Measurements from ENCODE around the gene SCG3. TPM values are rescaled to one million over a fixed set of nuclear protein-coding genes. Genes with fewer than 3 reads are reported as not detected.
A peak's percentile ranks its signal among the peaks of the same experiment; 100 is the strongest.

Gene SCG3
- total RNA-seq, 1 experiment from 2014 or later, result not detected

GRCh38 chr15:51726302-51727073 is 45.2 kb downstream of the SCG3 start:
- no peak for DNase-seq (ENCODE audit: low spot score)

- no peak for DNase-seq (ENCODE audit: low spot score)
Measured at GRCh38 chr15:51727141-51727897, 46.0 kb downstream of the SCG3 start.

GRCh38 chr15:51731549-51732267 is 50.4 kb downstream of the SCG3 start:
- DNase-seq (ENCODE audit: low spot score), result peak; percentile 56

- DNase-seq (ENCODE audit: low spot score), result no peak
Measured at GRCh38 chr15:51732646-51733045, 51.3 kb downstream of the SCG3 start.

- DNase-seq (ENCODE audit: low spot score), result no peak
Measured at GRCh38 chr15:51735228-51736010, 54.1 kb downstream of the SCG3 start.

- no peak for DNase-seq (ENCODE audit: low spot score)
Measured at GRCh38 chr15:51736069-51736468, 54.8 kb downstream of the SCG3 start.

- peak; percentile 58 for DNase-seq (ENCODE audit: low spot score)
Measured at GRCh38 chr15:51736751-51737521, 55.6 kb downstream of the SCG3 start.

- DNase-seq (ENCODE audit: low spot score), result peak; percentile 42
Measured at GRCh38 chr15:51737522-51738305, 56.4 kb downstream of the SCG3 start, which contains the start of gene LYSMD2. LYSMD2 (minus strand) TSS chr15:51737655; CDS start chr15:51737622, 33 bp downstream.

GRCh38 chr15:51738553-51738952 is 57.2 kb downstream of the SCG3 start:
- DNase-seq (ENCODE audit: low spot score), result no peak

- DNase-seq (ENCODE audit: low spot score), result no peak
Measured at GRCh38 chr15:51739061-51739712, 57.9 kb downstream of the SCG3 start.

- no peak for DNase-seq (ENCODE audit: low spot score)
Measured at GRCh38 chr15:51749307-51749706, 68.0 kb downstream of the SCG3 start.

GRCh38 chr15:51750186-51750585 is 68.9 kb downstream of the SCG3 start:
- no peak for DNase-seq (ENCODE audit: low spot score)

- peak; percentile 60 for DNase-seq (ENCODE audit: low spot score)
Measured at GRCh38 chr15:51750792-51751696, 69.7 kb downstream of the SCG3 start, which contains the start of gene TMOD2. TMOD2 (plus strand) TSS chr15:51751597; CDS start chr15:51766442, 14,845 bp downstream.

GRCh38 chr15:51751697-51752683 is 70.7 kb downstream of the SCG3 start:
- DNase-seq (ENCODE audit: low spot score), result peak; percentile 44

GRCh38 chr15:51752888-51753287 is 71.6 kb downstream of the SCG3 start:
- DNase-seq (ENCODE audit: low spot score), result no peak

- DNase-seq (ENCODE audit: low spot score), result no peak
Measured at GRCh38 chr15:51754267-51754666, 73.0 kb downstream of the SCG3 start.

GRCh38 chr15:51755790-51756189 is 74.5 kb downstream of the SCG3 start:
- DNase-seq (ENCODE audit: low spot score), result no peak

Measured in HT-29 (cell line).